Eye (tissue), 1 donor: Measurements from ENCODE around the gene AUTS2.
A peak's percentile ranks its signal among the peaks of the same experiment; 100 is the strongest.

Experiments
- DNase-seq: peaks from one replicate; pipeline ENCODE4 v3.0.0-alpha.2; 2015

Gene AUTS2

GRCh38 chr7:70371652-70372051 lies 773.4 kb downstream of the AUTS2 start:
- DNase-seq: no peak

- DNase-seq: peak; percentile 51
Measured at GRCh38 chr7:70372768-70373515, 774.7 kb downstream of the AUTS2 start.

GRCh38 chr7:70374772-70375533 lies 776.7 kb downstream of the AUTS2 start:
- DNase-seq: no peak

- peak; percentile 52 for DNase-seq
Measured at GRCh38 chr7:70376561-70377031, 778.3 kb downstream of the AUTS2 start.

- no peak for DNase-seq
Measured at GRCh38 chr7:70377957-70378356, 779.7 kb downstream of the AUTS2 start.

- DNase-seq: no peak
Measured at GRCh38 chr7:70379210-70379609, 780.9 kb downstream of the AUTS2 start.

- peak; percentile 46 for DNase-seq
Measured at GRCh38 chr7:70380421-70381015, 782.2 kb downstream of the AUTS2 start.

GRCh38 chr7:70383066-70383782 lies 784.9 kb downstream of the AUTS2 start:
- no peak for DNase-seq

- DNase-seq: no peak
Measured at GRCh38 chr7:70384024-70384423, 785.7 kb downstream of the AUTS2 start.

- no peak for DNase-seq
Measured at GRCh38 chr7:70384891-70385290, 786.6 kb downstream of the AUTS2 start.

GRCh38 chr7:70387217-70387616 lies 788.9 kb downstream of the AUTS2 start:
- DNase-seq: no peak

- no peak for DNase-seq
Measured at GRCh38 chr7:70389531-70390151, 791.4 kb downstream of the AUTS2 start.

GRCh38 chr7:70390251-70390650 lies 792.0 kb downstream of the AUTS2 start:
- no peak for DNase-seq

- DNase-seq: no peak
Measured at GRCh38 chr7:70392256-70392876, 794.1 kb downstream of the AUTS2 start.

- DNase-seq: no peak
Measured at GRCh38 chr7:70392877-70393435, 794.7 kb downstream of the AUTS2 start.

- no peak for DNase-seq
Measured at GRCh38 chr7:70393956-70394355, 795.7 kb downstream of the AUTS2 start.

- DNase-seq: no peak
Measured at GRCh38 chr7:70400829-70401380, 802.6 kb downstream of the AUTS2 start.

GRCh38 chr7:70402069-70402468 lies 803.8 kb downstream of the AUTS2 start:
- no peak for DNase-seq

GRCh38 chr7:70405241-70405640 lies 807.0 kb downstream of the AUTS2 start:
- DNase-seq: no peak

GRCh38 chr7:70406186-70406949 lies 808.1 kb downstream of the AUTS2 start:
- DNase-seq: no peak

GRCh38 chr7:70406950-70407209 lies 808.6 kb downstream of the AUTS2 start:
- DNase-seq: no peak
